ENCODE data around the gene ABCC5.

The ABCC5 gene

DNA sequence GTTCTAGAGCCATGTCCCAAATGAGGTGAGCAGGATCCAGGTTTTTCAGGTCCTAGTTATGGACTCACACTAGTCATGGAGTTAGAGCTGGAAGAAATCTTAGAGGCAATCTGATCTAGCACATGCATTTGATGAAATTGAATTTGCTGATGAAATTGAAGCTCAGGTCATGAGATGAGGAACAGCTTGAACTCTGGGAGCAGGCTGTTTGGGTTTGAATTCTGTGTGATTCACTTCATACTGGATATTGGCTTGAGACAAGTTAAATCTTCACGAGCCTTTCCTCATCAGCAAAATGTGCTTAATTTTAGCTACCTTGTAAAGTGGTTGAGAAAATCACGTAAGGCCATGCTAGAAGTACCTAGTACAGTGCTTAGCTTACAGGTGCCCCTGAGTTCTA, 99.5 kb downstream of the ABCC5 start:
- DNase-seq: no peak

DNA sequence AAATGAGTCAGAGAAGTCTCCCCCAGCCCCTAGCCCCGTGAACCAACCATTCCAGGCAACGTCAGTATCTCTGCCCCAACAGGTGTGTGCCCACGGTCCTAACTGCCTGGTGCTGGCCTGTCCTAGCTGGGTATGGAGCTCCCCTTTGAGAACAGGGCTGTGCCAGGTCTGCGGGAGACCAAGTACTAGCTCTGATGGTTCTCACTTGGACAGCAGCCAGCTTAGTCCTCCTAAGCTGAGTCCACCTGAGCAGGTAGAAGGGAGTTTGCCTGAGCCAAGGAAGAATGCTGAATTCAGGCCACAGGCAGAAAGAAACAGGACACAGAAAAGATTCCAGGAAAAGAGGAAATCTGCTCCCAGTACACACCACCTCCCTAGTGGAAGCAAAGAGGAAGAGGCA, 99.9 kb downstream of the ABCC5 start:
- no peak for DNase-seq

GRCh38 chr3:183914856-183915255, 102.8 kb downstream of the ABCC5 start:
- DNase-seq: no peak

DNA sequence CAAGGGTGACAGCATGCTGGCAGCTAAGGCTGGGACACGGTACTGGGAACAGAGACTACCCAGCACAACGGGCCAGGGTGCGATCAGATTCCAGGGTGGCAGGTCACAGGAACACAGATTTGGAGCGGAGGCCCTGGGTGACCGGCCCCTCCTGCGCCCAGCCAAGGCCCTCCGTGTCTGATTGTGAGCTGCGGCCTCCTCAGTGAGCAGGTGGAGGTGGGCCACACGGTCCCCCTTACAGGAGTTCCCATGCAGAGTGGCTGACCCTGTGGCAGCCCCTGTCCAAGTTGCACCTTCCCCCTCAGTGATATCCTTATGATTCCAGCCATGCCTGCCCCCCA, 104.1 kb downstream of the ABCC5 start:
- DNase-seq: no peak

- no peak for DNase-seq
Measured at GRCh38 chr3:183912895-183913579, 104.6 kb downstream of the ABCC5 start.

DNA sequence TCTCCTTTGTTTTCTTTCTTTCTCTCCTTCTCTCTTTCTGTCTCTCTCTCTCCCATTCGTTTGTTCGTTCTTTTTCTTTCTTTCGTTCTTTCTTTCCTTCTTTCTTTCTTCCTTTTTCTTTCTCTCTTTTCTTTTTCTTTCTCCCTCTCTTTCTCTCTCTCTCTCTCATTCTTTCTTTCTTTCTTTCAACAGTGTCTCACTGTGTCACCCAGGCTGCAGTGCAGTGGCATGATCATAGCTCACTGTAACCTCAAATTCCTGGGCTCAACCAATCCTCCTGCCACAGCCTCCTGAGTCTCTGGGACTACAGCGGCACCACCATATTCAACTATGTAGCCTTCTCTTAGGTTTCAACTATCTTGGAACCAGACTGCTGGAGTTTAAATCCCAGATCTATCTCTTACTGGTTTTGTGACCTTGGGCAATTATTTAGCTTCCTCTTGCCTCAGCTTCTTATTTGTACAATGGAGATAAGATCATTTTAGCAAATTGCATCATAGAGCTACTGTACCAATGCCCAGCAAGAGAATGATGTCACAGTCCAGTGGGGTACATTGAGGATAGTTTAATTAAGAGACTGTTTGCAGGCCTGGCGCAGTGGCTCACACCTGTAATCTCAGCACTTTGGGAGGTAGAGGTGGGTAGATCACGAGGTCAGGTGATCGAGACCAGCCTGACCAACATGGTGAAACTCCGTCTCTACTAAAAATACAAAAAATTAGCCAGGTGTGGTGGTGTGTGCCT, 105.7 kb downstream of the ABCC5 start:
- peak in 1 of 2 donors; percentile 20 for DNase-seq

- DNase-seq: no peak
Measured at GRCh38 chr3:183911087-183911486, 106.6 kb downstream of the ABCC5 start.

GRCh38 chr3:183909030-183909600, 108.6 kb downstream of the ABCC5 start:
- DNase-seq: no peak

DNA sequence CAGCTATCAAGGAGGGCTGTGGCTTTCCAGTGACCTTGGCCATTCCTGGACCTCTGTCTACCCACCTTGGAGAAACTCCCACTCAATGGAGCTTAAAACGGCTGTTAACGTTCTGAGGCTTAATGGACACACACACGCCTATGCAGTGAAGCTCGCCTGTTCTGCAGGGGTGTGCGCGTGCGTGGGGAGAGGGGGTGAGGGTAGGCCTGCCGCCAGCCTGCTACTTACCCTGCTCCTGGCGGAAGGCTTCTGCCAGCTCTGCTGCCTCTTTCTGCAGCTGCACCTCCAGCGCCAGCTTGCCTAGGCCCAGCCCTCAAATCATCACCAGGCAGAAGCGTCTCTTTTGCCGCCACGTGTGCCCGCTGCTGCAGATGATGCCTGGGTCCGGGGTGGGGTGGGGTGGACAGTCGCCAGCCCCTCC, 109.8 kb downstream of the ABCC5 start:
- DNase-seq: no peak

DNA sequence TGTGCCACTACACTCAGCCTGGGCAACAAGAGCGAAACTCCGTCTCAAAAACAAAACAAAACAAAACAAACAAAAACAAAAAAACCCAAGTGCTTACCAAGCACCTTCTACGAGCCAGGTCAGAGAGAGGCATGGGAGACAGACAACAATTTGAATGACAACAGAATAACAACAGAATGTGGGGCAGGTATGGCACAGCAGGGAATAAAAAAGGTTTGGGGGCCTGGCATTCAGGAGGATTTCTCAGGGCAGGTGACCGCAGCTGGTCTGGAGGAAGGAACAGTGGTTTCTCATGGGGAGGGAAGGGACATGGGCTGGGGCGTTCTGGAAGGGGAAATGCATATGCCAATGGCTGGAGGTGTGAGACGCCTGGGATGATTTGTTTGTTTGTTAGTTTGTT, 110.5 kb downstream of the ABCC5 start:
- DNase-seq: no peak

GRCh38 chr3:183906234-183906921, 111.3 kb downstream of the ABCC5 start:
- DNase-seq: no peak

- DNase-seq: no peak
Measured at GRCh38 chr3:183904833-183905780, 112.6 kb downstream of the ABCC5 start.

DNA sequence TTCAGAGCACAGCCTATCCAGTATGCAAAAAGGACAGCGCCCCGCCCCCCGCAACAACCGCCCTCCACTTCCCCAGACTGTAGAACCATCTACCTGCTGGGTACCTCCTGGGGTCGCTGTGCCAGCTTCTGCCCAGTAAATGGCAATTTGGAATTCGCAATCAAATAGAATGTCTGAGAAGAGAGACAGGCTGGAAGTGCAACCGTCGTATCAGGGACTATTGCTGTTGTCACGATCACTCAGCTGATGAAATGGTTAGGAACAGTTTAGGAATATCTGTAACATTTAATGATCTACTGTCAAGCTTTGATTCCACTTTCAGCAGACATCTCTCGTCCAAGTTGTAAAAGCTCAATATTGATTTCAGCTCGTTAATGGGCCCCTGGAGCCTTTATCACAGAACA, 119.7 kb downstream of the ABCC5 start:
- DNase-seq: no peak

DNA sequence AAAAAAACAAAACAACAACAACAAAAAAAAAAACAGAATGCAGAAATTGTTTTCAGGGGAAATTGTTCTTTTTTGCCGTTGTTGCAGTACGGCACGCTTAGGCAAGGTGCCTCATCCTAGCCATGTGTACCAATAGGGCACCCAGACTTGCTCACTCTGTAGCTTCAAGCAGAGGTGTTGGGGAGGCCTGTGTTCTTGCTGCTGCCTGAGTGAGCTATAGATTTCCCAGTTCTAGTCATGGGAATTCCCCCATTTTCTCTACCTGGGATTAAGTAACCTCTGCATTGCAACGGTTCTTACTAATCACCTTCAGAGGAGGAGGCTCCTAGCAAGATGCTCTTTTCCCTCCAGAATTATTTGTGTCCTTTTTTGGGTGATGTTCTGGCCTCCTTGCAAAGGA, 120.1 kb downstream of the ABCC5 start:
- no peak for DNase-seq

DNA sequence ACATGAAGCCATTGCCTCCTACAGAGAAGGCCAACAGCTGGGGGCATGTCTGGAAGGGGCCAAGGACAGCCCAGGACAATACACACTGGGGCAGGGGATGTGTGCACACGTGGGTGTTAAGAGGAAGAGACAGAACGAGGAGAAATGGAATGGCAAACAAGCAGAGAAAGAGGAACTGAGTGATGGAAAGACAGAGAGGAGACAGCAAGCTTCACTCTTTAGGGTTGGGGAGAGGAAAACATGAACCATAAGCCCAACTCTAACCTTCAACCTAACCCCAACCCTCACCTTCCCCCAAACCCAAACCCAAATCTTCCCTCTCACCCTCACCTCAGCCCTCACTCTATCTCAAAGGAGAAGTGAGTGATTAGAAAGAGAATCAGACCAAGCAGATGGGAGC, 121.1 kb downstream of the ABCC5 start:
- DNase-seq: no peak

DNA sequence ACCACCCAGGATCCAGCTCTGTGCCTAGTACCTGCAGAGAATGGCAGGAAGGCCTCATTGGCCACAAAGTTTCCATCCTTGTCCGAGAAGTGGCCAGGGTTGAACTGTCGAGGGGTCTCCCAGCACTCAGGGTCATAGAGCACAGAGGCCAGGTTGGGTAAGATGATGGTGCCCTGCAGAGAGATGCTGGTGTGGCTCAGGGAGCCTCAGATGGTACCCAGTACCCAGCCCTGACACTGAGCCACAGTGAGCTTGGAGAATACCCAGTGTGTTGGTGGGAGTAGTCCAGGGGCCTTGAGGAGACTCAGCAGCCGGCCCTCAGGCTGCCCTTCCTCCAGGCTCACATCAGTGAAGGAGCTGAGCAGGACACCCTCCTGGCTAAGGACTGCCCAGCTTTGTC, 121.5 kb downstream of the ABCC5 start:
- DNase-seq: no peak

GRCh38 chr3:183895774-183896173, 121.9 kb downstream of the ABCC5 start:
- DNase-seq: no peak

GRCh38 chr3:183895296-183895695, 122.4 kb downstream of the ABCC5 start:
- peak; percentile 39 to 64 for DNase-seq

DNA sequence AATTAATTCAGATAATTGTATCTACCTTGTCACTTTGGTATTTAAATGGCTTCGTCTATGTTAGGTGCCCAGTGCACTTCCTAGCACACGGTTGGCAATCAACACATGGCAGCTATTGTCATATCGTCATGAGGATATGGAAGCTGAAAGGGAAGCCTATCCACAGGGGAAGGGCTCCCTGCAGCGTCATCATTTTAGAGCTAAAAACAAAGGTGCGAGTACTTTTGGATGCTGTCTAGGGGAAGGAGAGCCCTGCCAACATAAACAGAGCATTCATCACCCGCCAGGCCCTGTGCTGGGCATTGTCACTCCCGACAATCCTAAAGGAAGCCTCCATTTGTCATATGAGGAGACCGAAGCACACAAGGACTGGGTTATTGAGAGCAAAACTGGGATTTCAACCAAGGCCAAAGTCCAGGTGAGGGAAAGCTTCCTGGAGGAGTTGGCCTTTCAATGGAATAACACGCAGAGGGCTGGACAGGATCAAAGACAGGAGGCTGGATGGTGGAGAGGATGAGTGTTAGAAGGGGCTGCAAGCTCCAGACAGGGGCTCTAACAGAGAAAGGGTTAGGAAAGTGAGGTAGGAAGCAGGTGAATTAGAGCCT, 125.0 kb downstream of the ABCC5 start:
- DNase-seq: no peak

DNA sequence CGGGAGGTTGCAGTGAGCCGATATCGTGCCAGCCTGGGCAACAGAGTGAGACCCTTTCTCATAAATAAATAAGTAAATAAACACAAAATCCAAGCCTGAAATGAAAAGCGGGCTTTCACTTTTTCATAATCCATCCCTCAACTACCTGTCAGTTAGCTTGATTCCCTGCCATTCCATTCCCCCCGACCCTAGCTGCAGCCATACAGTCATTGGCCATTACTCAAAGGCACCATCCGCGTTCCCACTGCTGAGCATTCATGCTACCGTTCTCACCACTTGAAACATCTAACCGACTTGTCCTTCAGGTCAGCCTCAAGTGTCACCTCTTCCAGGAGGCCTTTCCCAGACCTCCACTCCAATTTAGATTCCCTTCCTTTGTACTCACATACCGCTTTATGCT, 131.9 kb downstream of the ABCC5 start:
- DNase-seq: no peak

- peak; percentile 92 to 99 for DNase-seq
Measured at GRCh38 chr3:183884427-183885296, 133.0 kb downstream of the ABCC5 start, which contains the start of gene PARL. PARL (minus strand) TSS chr3:183884880; CDS start chr3:183884846, 34 bp downstream.
